H1 (cell line): Measurements from ENCODE around the gene ACMSD. TPM values are rescaled to one million over a fixed set of nuclear protein-coding genes. Genes with fewer than 3 reads are reported as not detected.

Experiments
- BACH1 ChIP-seq: IDR thresholded peaks from 2 replicates; pipeline ENCODE4 v1.6.1; 2012; ENCODE audit warnings: low read length, improper control_type of control experiment
- BCL11A ChIP-seq, 2 experiments: IDR thresholded peaks; one replicate each; pipeline ENCODE4 v1.6.1; 2011; ENCODE audit warnings: low read depth in 2 of 2, low read length in 2 of 2, mild to moderate bottlenecking in 2 of 2
- CBX8 ChIP-seq: fragments of 300-800, 300-1000 bp; sonication (generic); IDR thresholded peaks from 2 replicates; pipeline ENCODE4 v1.7.1; 2016; ENCODE audit warnings: low read depth, low read length, borderline replicate concordance
- CEBPB ChIP-seq: IDR thresholded peaks from 2 replicates; pipeline ENCODE4 v1.6.1; 2012; ENCODE audit warnings: low read depth, low read length
- EZH2 ChIP-seq: fragments of 200-600 bp; sonication (generic); IDR thresholded peaks from 2 replicates; pipeline ENCODE4 v1.7.1; 2012; ENCODE audit warnings: low read depth, mild to moderate bottlenecking, moderate library complexity, low read length, inconsistent platforms; ENCODE audit not compliant: severe bottlenecking
- FOSL1 ChIP-seq: IDR thresholded peaks from 2 replicates; pipeline ENCODE4 v1.6.1; 2011; ENCODE audit warnings: mild to moderate bottlenecking, low read depth, low read length, moderate library complexity; ENCODE audit not compliant: insufficient read depth
- GABPA ChIP-seq: IDR thresholded peaks from 2 replicates; pipeline ENCODE4 v1.6.1; 2011; ENCODE audit warnings: mild to moderate bottlenecking, low read length, moderate library complexity, borderline replicate concordance; ENCODE audit not compliant: insufficient read depth
- GTF2F1 ChIP-seq: IDR thresholded peaks from 2 replicates; pipeline ENCODE4 v1.6.1; 2012; ENCODE audit warnings: low read depth, low read length, improper control_type of control experiment, borderline replicate concordance
- HDAC2 ChIP-seq, 2 experiments: fragments of 300-600 bp in 1 of 2; sonication (generic) in 1 of 2; IDR thresholded peaks; 2 replicates each; pipeline ENCODE4 v1.6.1; 2011 to 2012; ENCODE audit warnings: low read depth in 2 of 2, low read length in 2 of 2, mild to moderate bottlenecking in 2 of 2, moderate library complexity in 2 of 2, borderline replicate concordance in 1 of 2, inconsistent platforms in 1 of 2
- HDAC6 ChIP-seq: IDR thresholded peaks from one replicate; pipeline ENCODE4 v1.7.1; 2012; ENCODE audit warnings: low read depth, mild to moderate bottlenecking, inconsistent platforms, low read length, moderate library complexity
- JUND ChIP-seq: IDR thresholded peaks from 2 replicates; pipeline ENCODE4 v1.6.1; 2011; ENCODE audit warnings: mild to moderate bottlenecking, improper control_type of control experiment, low read length
- MAFK ChIP-seq: IDR thresholded peaks from 2 replicates; pipeline ENCODE4 v1.6.1; 2012; ENCODE audit warnings: low read depth, mild to moderate bottlenecking, improper control_type of control experiment, low read length
- NRF1 ChIP-seq: IDR thresholded peaks from 2 replicates; pipeline ENCODE4 v1.6.1; 2011; ENCODE audit warnings: mild to moderate bottlenecking, low read depth, low read length, improper control_type of control experiment
- POU5F1 ChIP-seq: IDR thresholded peaks from 2 replicates; pipeline ENCODE4 v1.6.1; 2011; ENCODE audit warnings: low read depth, mild to moderate bottlenecking, low read length, moderate library complexity
- RFX5 ChIP-seq: IDR thresholded peaks from 2 replicates; pipeline ENCODE4 v1.6.1; 2011; ENCODE audit warnings: low read depth, low read length, improper control_type of control experiment, borderline replicate concordance
- RNF2 ChIP-seq: fragments of 200-900, 300-1000 bp; sonication (generic); IDR thresholded peaks from 2 replicates; pipeline ENCODE4 v1.7.1; 2016; ENCODE audit warnings: borderline replicate concordance, low read depth, mild to moderate bottlenecking, antibody characterized with exemption, low read length; ENCODE audit not compliant: poor library complexity, severe bottlenecking; ENCODE audit errors: missing control alignments
- RXRA ChIP-seq: IDR thresholded peaks from 2 replicates; pipeline ENCODE4 v1.6.1; 2011; ENCODE audit warnings: low read depth, mild to moderate bottlenecking, low read length, moderate library complexity; ENCODE audit not compliant: insufficient read depth
- SRF ChIP-seq: IDR thresholded peaks from 2 replicates; pipeline ENCODE4 v1.6.1; 2011; ENCODE audit warnings: mild to moderate bottlenecking, low read depth, low read length, moderate library complexity
- TEAD4 ChIP-seq: IDR thresholded peaks from 2 replicates; pipeline ENCODE4 v1.6.1; 2012; ENCODE audit warnings: low read depth, low read length, inconsistent platforms, mixed read lengths
- YY1 ChIP-seq: IDR thresholded peaks from 2 replicates; pipeline ENCODE4 v1.6.1; 2011; ENCODE audit warnings: low read depth, mild to moderate bottlenecking, low read length
- polyA plus RNA-seq, 7 experiments: library from polyadenylated mRNA; depleted of rRNA in 3 of 7; stranded (reverse) in 5 of 7; unstranded in 2 of 7; fragments of >200 nt in 5 of 7; fragments of 200-250 nt in 2 of 7; gene quantifications; 1 replicate in 5 of 7; 2 replicates in 1 of 7; 4 replicates in 1 of 7; pipeline versions ENCODE4 v1.2.1 to v1.2.3, GENCODE V29; 2011 to 2013; ENCODE audit warnings: missing spikeins in 2 of 7, mixed read lengths in 2 of 7
- total RNA-seq: library from RNA; stranded (reverse); fragmentation: NEBNext Ultra II Directional; extraction: Animal tissue kit (Norgen Biotek cat#: 25700); gene quantifications from 2 replicates; pipeline ENCODE4 v1.2.1, GENCODE V29; 2021
- TF ChIP-seq, protein P1 (sequence below): IDR thresholded peaks from 2 replicates; pipeline ENCODE4 v1.6.1; 2012; ENCODE audit warnings: inconsistent platforms

Gene ACMSD
- total and polyA plus RNA-seq, 2 of the 8 experiments (the other 6 are each of a cell fraction or from before 2014, with no cell fraction given): not detected

DNA sequence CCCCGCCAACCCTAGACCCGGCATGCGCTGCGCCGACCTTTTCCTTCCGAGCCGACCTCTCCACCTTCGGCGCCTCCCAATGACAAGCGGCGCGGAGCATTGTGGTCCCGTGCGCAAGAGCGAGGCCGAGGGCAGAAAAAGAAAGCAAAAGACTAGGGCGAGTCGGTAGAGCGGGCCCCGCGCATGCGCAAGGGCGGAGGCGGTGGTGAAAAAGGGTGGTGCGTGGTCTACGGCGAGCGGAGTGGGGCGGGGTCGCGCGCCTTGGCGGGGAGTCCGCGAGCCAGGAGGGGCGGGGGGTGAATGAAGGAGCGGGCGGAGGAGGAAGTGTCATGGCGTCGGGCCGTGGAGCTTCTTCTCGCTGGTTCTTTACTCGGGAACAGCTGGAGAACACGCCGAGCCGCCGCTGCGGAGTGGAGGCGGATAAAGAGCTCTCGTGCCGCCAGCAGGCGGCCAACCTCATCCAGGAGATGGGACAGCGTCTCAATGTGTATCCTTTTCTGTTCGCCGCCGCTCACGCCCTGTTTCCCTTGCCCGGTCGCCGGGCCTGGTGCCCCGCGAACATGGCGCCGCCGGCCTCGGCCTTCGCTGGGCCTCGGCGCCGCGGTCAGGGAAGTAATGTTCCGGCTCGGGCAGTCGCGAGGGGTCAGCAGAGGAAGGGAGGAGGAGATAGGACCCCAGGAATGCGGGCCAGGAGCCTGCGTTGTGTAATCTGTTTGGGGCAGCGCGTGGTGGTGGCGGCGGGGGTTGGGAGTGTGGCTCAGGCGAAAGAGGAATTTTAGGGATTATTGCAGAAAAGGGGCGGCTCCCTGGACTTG lies 80.3 kb downstream of the ACMSD start, which contains the start of gene CCNT2 (continued):
- no peak for TF ChIP-seq EZH2
- TF ChIP-seq CBX8: no peak
- peak; percentile 96 for TF ChIP-seq NRF1
- TF ChIP-seq SRF: peak; percentile 35; the same call in 1 of the 2 replicates
- TF ChIP-seq RFX5: no peak
- no peak for TF ChIP-seq GTF2F1
- TF ChIP-seq, protein P1, sequence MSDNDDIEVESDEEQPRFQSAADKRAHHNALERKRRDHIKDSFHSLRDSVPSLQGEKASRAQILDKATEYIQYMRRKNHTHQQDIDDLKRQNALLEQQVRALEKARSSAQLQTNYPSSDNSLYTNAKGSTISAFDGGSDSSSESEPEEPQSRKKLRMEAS: peak; percentile 21
- no peak for TF ChIP-seq POU5F1
- TF ChIP-seq MAFK: no peak
- no peak for TF ChIP-seq JUND
- no peak for TF ChIP-seq HDAC2 (IDR thresholded peaks at IDR 0.05; ENCODE audit: borderline replicate concordance in 1 of 2, low read depth in 2 of 2, low read length in 2 of 2)
- TF ChIP-seq BCL11A (IDR thresholded peaks at IDR 0.05; ENCODE audit: low read depth in 2 of 2, low read length in 2 of 2): no peak
- TF ChIP-seq GABPA: no peak
- peak; percentile 94 for TF ChIP-seq YY1
- TF ChIP-seq FOSL1: no peak
- peak; percentile 71 for TF ChIP-seq CEBPB
- TF ChIP-seq HDAC6: no peak
- no peak for TF ChIP-seq RXRA
- no peak for TF ChIP-seq BACH1
- TF ChIP-seq RNF2: no peak
- 0 out of 2 replicates have a peak, but pooled peaks have one; percentile 34 for TF ChIP-seq TEAD4
